Hepatocyte (in vitro differentiated cells): ENCODE results near the gene CYB561D1.

Source experiments
- CTCF ChIP-seq: fragments of 200-600 bp; sonication (generic); IDR thresholded peaks from 2 replicates; pipeline ENCODE4 v1.5.1; 2016; ENCODE audit warnings: antibody characterized with exemption, mild to moderate bottlenecking; ENCODE audit not compliant: poor library complexity
- EZH2 ChIP-seq: fragments of 200-600 bp; sonication (generic); IDR thresholded peaks from 2 replicates; pipeline ENCODE4 v1.6.1; 2016; ENCODE audit warnings: antibody characterized with exemption, mild to moderate bottlenecking, borderline replicate concordance

- TF ChIP-seq EZH2 (no peak), CTCF (no peak)
Observed at GRCh38 chr1:109488201-109488600, 5.7 kb upstream of the CYB561D1 start.
